GM10847 (cell line): ENCODE measurements around the gene GPX4.

ENCODE experiments used
- POLR2A ChIP-seq: IDR thresholded peaks from 2 replicates; pipeline ENCODE4 v1.6.1; 2011; ENCODE audit not compliant: insufficient read length; ENCODE audit errors: extremely low read depth

The GPX4 gene

GRCh38 chr19:1153891-1154730, 50.3 kb downstream of the GPX4 start:
- TF ChIP-seq POLR2A: no peak

GRCh38 chr19:1154731-1155351, 51.0 kb downstream of the GPX4 start:
- TF ChIP-seq POLR2A: no peak

GRCh38 chr19:1155352-1156304, 51.8 kb downstream of the GPX4 start:
- TF ChIP-seq POLR2A: no peak
